SJSA1 (cell line): ENCODE results near the gene FRMD4A. TPM values are rescaled to one million over a fixed set of nuclear protein-coding genes. Genes with fewer than 3 reads are reported as not detected.

Experiments
- DNase-seq, 2 experiments: peaks; one replicate each; pipeline ENCODE4 v3.0.0-alpha.2; 2015 to 2020; ENCODE audit warnings: low spot score in 2 of 2, low read depth in 1 of 2
- H3K27ac ChIP-seq: fragments of 250-450 bp; sonication (Bioruptor Pico); 2 replicates; pipeline ENCODE4 v1.5.1; 2020; ENCODE audit warnings: mild to moderate bottlenecking, moderate library complexity
- H3K27me3 ChIP-seq: fragments of 250-450 bp; sonication (Bioruptor Pico); replicated peaks from 2 replicates; pipeline ENCODE4 v1.5.1; 2020; ENCODE audit warnings: mild to moderate bottlenecking, moderate library complexity
- H3K36me3 ChIP-seq: fragments of 250-450 bp; sonication (Bioruptor Pico); 2 replicates; pipeline ENCODE4 v1.5.1; 2020; ENCODE audit warnings: mild to moderate bottlenecking
- H3K4me1 ChIP-seq: fragments of 250-450 bp; sonication (Bioruptor Pico); replicated peaks from 2 replicates; pipeline ENCODE4 v1.6.1; 2021; ENCODE audit warnings: mild to moderate bottlenecking
- H3K4me3 ChIP-seq: fragments of 250-450 bp; sonication (Bioruptor Pico); 2 replicates; pipeline ENCODE4 v1.5.1; 2020; ENCODE audit warnings: mild to moderate bottlenecking
- H3K9me3 ChIP-seq: fragments of 250-450 bp; sonication (Bioruptor Pico); replicated peaks from 2 replicates; pipeline ENCODE4 v1.5.1; 2020; ENCODE audit warnings: mild to moderate bottlenecking
- total RNA-seq: library from RNA; depleted of rRNA; stranded (reverse); fragments of >200 nt; shearing (Covaris generic); gene quantifications from 2 replicates; pipeline ENCODE4 v1.2.3, GENCODE V29; 2014

FRMD4A gene
- total RNA-seq, 1 experiment from 2014 or later, result 6.2 TPM

GRCh38 chr10:13614530-13615332 is 716.0 kb downstream of the FRMD4A start:
- H3K27ac ChIP-seq, result peak overlapping the region; percentile 92
- H3K9me3 ChIP-seq, result no peaks in the 10 kb centered on the region
- peak; percentile 68 to 81 for DNase-seq
- H3K36me3 ChIP-seq, result peaks cover 38% of the 10 kb centered on the region
- H3K4me3 ChIP-seq, result no peak overlapping the region
- peaks cover 33% of the 10 kb centered on the region for H3K4me1 ChIP-seq
- H3K27me3 ChIP-seq, result no peaks in the 10 kb centered on the region

GRCh38 chr10:13613519-13613918 is 717.2 kb downstream of the FRMD4A start:
- H3K36me3 ChIP-seq, result peaks cover 44% of the 10 kb centered on the region
- H3K4me1 ChIP-seq, result peaks cover 33% of the 10 kb centered on the region
- no peaks in the 10 kb centered on the region for H3K9me3 ChIP-seq
- peak in 1 of 2 experiments; percentile 37 for DNase-seq
- H3K27me3 ChIP-seq, result no peaks in the 10 kb centered on the region
- H3K4me3 ChIP-seq, result no peak overlapping the region
- H3K27ac ChIP-seq, result no peak overlapping the region

GRCh38 chr10:13612654-13613373 is 717.9 kb downstream of the FRMD4A start:
- Histone ChIP-seq H3K4me3 (no peak overlapping the region), H3K9me3 (no peaks in the 10 kb centered on the region), H3K36me3 (peaks cover 43% of the 10 kb centered on the region), H3K27ac (no peak overlapping the region), H3K27me3 (no peaks in the 10 kb centered on the region), H3K4me1 (peaks cover 33% of the 10 kb centered on the region)
- no peak for DNase-seq

- no peaks in the 10 kb centered on the region for H3K4me1 ChIP-seq
- H3K27ac ChIP-seq, result no peak overlapping the region
- no peaks in the 10 kb centered on the region for H3K9me3 ChIP-seq
- H3K27me3 ChIP-seq, result no peaks in the 10 kb centered on the region
- peaks cover 40% of the 10 kb centered on the region for H3K36me3 ChIP-seq
- H3K4me3 ChIP-seq, result no peak overlapping the region
- DNase-seq, result no peak
Measured at GRCh38 chr10:13608246-13608853, 722.4 kb downstream of the FRMD4A start.

DNA sequence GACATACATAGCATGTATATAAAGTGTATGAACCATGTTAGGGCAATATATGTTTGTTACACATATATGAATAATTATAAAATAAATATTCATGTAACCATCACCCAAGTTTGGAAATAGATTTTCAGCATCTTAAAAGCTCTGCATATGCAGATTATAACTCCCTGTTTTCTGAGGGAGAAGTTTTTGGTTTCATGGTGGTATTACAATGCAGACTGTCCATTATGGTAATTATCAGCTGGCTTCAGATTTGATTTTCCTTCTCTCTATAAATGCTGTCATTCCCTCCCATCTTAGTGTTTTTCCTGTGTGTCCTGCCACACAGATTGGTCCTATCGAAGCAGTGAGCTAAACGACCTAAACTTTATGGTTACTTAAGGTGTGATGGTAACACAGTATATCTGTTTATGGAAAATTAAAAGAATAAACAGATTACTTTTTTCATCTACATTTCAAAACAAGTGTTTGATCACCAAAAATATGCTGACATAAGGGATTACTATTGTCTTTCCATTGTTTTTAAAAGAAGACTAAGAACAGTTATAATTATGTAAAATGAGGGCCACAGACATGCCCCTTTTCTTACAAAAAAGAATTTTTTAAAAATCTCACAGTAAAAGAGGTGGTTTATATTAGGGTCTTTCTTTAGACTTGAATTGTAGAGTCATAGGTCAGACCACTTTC is 726.2 kb downstream of the FRMD4A start:
- Histone ChIP-seq H3K36me3 (peaks cover 30% of the 10 kb centered on the region), H3K4me3 (no peak overlapping the region), H3K9me3 (no peaks in the 10 kb centered on the region), H3K4me1 (no peaks in the 10 kb centered on the region), H3K27me3 (no peaks in the 10 kb centered on the region), H3K27ac (no peak overlapping the region)
- DNase-seq, result no peak

GRCh38 chr10:13597909-13598308 is 732.8 kb downstream of the FRMD4A start:
- H3K9me3 ChIP-seq, result no peaks in the 10 kb centered on the region
- H3K27ac ChIP-seq, result no peak overlapping the region
- H3K4me1 ChIP-seq, result no peaks in the 10 kb centered on the region
- H3K27me3 ChIP-seq, result no peaks in the 10 kb centered on the region
- no peak overlapping the region for H3K4me3 ChIP-seq
- H3K36me3 ChIP-seq, result peaks cover 17% of the 10 kb centered on the region
- DNase-seq, result no peak

DNA sequence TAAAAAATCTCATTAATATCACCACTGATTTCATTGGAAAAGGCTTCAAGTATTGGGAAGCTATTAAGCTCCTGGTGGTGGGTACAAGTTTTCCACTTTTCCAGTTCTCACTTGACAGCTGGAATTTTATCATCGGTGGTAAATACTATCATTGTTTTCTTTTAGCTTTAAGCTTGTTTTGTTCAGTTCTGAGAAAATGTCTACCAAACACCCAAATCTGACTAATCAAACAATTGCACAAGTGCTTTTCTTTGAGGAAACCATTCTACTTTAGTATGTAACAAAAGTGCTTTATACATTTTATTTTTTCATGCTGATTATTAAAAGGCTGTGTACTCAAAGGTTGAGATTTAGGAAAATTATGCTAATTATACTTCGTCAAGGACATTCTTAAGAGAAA is 736.1 kb downstream of the FRMD4A start:
- DNase-seq, result no peak
- H3K27ac ChIP-seq, result no peak overlapping the region
- no peaks in the 10 kb centered on the region for H3K4me1 ChIP-seq
- H3K4me3 ChIP-seq, result no peak overlapping the region
- H3K36me3 ChIP-seq, result peaks cover 18% of the 10 kb centered on the region
- no peaks in the 10 kb centered on the region for H3K27me3 ChIP-seq
- no peaks in the 10 kb centered on the region for H3K9me3 ChIP-seq
